NCI-H2196 (cell line): ENCODE measurements around the gene MUC15.

Experiments
- DNase-seq: peaks from one replicate; lab custom pipeline; 2025; ENCODE audit not compliant: unreplicated experiment; lab: John Stamatoyannopoulos, UW

The MUC15 gene

DNA sequence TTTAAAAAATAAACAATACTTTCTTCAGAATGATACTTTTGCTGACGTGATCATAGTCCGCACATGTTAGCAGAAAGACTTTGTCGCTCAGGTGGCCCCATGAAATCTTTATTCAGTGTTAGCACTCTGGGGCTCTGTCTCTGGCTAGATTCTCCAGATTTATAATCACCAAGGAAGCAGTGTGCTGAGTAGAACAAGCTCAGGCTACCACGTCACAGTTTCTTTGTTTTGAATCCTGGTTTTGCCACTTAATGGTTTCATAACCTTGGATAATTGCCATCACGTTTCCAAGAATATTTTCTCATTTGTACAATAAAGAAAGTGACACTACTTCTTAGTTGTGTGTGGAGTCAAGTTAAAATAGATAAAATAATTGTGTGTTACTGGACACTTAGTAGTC is 3.9 kb upstream of the MUC15 start:
- DNase-seq: no peak

DNA sequence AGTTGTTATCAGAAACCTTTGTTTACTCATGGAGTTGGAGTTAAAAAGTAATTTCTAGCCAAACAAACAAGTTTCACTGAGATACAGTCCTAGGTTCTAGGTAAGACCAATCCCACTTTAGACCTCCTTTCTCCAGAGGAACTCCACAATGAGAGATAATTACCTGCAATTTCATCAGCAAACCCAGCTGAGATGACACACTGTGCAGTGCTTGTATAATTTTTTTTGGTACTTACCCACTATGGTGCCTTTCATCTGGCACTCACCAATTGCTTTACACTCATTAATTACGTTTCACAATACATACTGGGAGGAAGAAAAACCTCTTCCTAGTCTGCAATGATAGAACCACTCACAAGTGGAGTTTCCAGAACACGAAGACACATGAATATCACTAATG is 1.8 kb upstream of the MUC15 start:
- no peak for DNase-seq

DNA sequence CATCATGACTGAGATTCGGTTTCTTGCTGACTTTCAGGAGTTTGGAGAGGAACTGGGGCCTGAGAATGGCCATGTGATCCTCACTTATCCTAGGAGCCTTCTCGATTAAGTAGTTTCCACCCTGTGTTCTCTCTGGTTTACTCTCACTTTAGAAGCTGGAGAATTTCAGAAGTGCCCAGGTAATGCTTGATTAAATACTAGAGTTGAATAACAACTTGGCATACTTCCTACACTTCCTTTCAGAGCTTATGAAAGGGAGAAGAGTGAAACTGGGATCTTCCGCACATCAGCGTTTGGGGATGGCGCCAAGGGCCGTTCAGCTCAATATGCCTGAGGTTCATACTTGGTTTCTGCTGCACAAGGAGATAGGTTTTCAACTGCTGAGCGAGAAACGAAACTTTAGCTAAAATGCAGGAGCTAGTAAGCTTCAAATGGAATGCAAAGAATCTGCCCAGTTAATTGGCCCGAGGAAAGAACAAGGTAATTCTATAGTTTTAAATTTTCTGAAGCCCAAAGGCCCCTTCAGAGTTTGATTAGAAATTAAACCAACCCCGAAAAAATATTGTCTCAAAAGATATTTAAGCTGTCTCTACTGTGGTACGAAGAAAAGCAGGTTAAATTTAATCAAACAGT is 823 bp upstream of the MUC15 start:
- DNase-seq: peak; percentile 3

DNA sequence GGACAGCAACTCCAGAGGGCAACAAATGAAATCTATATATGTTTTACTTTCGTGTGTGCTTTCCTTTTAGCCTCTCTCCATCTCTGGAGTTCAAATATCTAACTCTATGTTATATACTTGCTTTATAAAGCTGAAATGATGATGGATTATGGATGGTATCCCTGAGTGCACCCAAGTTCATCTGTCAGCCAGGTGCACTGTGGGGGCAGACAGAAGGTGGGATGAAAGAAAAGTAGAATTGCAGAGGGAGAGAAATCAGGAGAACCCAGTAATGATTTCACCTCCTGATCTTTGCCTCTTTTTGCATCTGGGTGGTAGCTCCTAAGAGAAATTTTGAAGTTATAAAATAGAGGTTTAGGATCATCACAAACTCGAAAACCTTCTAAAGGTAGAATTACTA is 2.4 kb downstream of the MUC15 start:
- DNase-seq: no peak

DNA sequence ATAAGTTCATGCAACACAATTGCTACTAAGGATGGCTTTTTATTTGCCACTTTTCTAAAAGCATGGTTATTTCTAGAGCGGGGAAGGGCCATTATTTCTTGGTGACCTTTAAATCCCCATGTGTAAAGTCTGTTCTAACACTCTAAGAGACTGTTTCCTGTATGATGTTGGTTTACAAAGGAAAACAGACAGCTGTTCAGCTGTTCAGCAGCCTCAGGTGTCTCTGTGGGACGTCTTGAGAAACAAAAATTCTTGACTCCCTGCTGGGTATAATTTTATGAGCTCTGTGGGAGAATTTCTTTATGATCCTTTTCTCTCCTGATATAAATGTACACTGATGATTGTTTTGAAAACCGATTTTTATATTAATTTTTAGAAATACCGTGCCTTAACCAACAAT is 13.9 kb downstream of the MUC15 start:
- no peak for DNase-seq

DNA sequence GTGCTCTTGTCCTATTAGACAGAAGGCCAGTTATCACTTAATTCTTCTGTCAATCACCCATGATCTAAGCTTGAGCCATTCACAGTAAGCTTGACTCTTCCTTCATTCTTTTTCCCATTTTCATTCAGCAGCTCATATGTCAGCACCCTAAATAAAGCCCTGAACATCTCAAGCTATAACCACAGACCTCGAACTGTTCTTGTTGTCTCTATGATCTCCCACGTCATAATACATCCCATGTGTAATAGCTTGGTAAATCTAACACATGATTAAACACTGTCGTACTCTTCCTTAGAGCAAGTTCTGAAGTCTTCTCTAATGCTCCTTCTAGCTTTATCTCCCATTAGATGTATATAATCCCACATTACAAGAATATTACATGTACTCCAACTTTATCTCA is 14.4 kb downstream of the MUC15 start:
- no peak for DNase-seq

DNA sequence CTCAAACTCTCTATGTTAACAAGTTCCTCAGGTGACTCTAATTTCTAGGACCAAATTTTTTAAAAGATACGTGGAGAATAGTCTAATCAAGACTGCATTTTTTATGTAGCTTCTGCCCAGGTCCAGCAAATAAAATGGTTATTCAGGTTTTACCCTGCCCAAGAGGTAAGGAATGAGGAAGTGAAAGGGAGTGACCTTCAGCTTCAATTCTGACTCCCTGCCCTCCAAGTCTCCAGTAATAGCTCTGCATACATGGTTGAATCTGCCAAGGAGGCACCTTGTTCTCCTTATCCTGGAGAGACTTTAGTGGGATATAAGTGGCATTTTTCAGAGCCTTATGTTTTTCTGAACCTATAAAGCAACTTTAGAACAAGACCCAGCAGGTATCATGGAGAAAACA is 15.5 kb downstream of the MUC15 start:
- DNase-seq: no peak

DNA sequence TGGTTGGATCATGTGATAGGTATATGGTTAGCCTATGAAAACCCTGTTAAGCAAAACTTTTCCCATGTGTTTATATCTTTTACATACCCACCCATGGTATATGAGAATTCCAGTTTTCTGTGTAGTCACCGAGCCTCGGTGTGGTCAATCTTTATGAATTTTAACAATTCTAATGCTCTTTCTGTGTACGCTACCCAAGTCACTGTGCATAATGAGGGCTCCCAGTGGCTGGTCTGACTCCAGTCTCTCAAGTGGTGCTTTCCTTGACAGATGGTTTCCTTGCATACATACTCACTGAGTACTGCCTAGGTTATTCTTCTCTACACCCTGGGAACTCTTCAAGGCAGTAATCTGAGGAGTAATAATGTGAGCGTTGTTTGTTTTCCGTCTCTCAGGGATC is 17.6 kb downstream of the MUC15 start:
- DNase-seq: no peak

DNA sequence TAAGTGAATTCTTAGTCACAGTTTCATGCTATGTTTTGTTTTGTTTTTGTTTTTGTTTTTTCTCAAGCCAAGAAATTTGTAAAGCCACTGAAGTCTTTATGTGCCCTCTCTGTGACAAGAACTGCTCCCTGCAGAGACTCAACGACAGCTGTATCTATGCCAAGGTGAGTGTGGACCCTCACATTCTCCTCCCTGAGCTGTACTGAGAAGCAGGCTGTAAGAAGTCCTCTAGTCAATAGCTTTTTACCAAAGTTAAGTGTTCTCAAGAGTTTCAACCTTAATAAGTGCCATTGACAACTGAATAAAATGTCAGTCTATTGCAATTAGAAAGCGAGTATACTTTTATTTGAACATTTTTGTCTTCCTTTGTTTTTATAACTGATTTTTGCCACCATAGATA is 18.9 kb downstream of the MUC15 start:
- DNase-seq: no peak

DNA sequence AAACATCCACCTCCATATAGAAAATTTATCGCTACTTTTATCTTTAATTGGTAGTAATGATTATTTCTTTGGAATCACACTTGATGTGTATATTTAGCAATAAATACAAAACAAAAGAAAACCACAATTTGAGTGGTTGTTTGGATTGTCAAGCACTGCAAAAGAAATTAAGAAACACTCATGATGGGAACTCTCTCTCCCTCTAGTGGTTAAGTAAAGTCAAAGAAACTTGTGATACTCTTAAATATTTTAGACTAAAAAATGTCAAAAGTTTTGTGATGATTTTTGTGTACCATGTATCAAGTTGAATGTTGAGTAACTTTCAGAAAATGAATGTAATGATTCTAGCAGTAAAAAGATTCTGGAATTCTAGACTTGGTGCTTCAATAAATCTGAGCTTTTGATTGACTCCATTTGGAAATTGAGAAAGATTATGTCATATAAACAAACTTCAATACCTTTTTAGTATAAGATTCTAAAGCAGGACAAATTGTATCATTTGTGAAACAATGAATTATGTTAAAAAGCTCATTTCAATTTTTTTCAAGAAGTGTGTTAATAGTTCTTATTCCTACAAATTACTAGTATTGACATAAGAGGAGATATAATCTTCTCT is 20.8 kb downstream of the MUC15 start:
- DNase-seq: no peak

DNA sequence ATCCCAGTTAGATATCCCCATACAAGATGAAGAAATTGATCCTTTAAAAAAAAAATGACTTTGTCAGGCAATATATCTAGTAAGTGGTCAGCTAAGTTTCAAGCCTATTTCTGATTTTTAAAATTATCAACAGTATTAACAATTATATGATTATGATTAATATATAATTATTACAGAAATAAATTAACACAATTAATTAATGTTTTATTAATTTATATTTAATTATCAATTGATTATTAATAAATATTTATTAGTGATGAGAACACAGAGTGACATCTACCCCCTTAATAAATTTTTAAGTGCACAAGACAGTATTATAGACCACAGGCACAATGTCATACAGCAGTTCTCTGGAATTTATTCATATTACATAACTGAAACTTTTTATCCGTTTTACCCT is 22.0 kb downstream of the MUC15 start:
- no peak for DNase-seq

DNA sequence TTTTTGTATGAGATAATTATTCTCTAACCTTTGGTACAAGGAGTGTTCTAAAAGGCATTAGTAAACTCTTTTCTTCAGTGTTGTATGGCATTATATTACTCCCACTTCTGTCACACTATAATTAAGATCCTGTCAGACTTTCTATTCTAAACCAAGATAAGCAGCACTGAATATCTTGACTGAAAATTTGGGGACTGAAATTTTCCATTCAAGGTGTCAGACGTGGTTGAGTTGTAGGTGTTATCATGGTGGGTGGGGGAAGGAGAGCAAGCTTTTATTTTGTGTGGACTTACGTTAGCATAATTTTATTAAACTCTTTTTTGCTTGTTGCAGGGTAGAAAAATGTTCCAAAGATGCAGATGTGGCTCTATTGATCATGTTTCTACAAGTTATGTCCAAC is 22.9 kb downstream of the MUC15 start:
- no peak for DNase-seq

DNA sequence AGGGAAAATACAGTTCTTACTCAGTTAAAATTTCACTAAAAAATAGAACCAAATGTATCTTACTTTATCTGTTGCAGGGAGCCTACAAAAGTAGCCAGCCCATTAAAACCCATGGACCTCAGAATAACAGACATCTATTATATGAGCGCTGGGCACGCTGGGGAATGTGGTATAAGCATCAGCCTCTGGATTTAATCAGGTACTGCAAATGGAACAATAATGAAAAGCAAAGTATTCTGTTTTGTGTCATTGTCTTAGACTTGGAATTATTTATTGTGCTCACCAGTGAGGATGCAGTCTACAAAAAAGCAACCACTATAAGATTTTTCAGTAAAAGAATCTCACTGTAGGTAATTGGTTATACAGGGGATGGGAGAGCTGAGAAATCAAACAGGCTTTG is 30.2 kb downstream of the MUC15 start:
- no peak for DNase-seq

DNA sequence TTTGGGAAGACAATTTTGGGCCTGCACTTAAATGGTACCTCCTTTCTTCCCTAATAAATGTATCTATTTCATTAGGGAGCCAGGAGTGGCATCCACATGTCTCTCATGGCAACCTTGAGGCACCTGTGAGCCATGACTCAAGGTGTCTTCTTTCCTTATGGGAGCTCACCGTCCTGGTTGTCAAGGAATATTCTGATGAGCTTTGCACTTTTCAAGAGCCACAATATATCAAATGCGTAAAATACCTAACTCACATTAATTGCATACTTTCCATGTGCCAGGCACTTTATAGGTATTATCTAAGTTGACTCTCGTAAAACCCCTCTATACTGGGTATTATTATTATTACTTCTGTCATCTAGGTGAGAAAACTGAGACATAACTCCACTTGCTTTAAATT is 32.5 kb downstream of the MUC15 start:
- no peak for DNase-seq

DNA sequence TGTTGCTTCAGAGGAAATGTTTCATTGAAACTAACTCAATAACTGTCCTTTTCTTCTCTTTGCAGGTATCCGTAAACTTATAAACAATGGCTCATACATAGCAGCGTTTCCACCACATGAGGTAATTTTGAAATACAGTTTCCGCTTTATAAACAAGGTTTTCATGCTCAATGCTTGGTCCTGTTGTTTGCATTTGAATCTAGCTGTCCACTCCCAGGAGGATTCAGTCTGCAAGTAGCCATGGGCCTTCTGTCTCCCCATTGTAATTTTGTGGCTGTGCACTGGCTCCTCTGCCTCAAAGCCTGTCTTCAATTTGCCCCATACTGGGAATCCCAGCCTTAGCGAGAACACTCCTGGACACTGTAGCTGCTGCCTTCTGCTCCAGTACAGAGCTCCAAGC is 34.7 kb downstream of the MUC15 start:
- DNase-seq: no peak

DNA sequence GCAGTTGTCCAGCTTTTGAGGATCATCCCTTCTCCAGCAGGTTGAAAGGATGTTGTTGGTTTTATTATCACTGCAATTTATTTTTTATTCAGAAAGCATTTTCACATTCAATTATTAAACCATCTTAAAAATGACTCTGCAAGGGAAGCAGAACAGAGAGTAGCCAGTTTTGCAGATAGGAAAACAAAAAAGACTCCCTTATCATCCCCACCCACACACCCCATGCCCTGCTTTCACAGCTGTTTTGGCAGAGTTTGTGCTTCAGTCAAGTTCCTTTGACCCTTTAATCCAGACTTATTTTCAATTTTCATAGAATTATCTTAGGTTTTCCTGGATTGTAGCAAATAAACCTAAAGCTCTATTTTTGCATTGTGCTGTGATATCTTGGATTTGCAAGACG is 44.4 kb downstream of the MUC15 start:
- DNase-seq: no peak

DNA sequence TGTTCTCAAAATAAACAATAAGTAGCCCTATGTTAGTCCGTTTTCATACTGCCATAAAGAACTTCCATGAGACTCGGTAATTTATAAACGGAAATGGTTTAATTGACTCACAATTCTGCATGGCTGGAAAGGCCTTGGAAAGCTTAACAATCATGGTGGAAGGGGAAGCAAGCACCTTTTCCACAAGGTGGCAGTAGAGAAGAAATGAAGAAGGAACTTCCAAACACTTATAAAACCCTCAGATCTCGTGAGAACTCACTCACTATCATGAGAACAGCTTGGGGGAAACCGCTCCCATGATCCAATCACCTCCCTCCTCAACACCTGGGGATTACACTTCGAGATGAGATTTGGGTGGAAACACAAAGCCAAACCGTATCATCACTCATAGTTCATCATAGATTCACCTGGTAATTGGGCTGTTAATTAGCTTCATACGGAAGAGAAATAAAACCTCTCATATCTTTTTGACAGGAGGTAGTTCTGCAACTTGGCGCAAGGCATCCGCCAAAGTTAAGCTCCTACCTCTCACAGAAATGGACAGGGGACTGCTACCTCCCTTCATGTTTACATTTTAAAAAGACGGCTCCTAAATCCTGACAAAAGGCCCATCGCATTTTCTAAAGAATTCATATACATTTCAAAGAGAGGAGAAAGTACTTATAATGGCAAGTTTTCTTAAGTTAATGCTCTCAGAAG is 49.0 kb downstream of the MUC15 start:
- peak; percentile 3 for DNase-seq

DNA sequence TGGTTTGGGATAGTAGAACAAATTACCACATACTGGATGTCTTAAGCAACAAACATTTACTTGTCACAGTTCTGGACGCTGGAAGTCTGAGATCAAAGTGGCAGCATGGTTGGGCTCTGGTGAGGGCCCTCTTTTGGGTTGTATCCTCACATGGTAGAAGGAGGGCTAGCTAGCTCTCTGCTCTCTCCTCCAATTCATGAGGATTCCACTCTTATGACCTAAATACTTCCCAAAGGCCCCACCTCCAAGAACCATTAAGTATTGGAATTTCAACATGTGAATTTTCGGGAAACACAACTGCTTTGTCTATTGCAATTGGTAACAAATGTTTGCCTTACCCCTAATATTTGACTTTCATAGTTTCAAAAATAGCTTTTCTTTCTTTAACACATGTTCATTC is 52.6 kb downstream of the MUC15 start:
- no peak for DNase-seq

DNA sequence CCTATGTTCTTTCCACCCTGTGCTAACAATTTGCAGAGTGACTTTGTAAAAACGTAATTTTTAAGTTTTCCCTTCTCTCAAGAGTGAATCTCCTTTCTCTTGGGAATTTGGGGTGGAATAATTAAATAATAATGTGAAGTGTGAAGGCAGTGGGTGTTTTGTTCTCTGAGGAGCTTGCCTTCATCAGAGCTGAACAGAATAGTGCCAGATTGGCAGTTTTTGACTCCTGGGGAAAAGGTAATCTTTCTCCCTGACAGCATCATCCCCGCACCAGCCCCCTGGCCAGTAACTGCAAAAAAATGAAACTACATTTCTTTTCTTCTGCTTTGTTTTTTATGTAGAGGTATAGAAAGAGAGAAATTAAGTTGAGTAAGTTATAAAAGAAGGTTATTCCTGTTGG is 59.9 kb downstream of the MUC15 start:
- DNase-seq: no peak

DNA sequence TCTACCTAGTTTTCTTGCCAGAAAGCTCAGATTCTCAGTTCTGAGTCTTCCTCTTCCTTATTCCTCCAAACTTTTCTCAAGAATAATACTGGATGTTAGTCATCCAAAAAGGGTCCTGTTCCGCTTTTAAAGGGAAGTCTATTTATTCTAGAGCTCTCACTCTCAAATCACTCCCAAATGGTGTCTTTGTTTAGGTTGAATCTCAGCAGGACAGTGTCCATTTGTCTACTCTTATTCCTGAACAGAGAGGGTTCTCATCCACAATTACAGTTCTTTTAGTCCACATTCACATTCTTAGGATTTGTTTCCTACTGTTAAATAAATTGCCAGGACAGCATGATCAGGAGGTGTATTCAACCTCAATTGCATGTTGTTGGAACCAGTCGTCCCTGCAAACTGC is 61.3 kb downstream of the MUC15 start:
- DNase-seq: no peak

DNA sequence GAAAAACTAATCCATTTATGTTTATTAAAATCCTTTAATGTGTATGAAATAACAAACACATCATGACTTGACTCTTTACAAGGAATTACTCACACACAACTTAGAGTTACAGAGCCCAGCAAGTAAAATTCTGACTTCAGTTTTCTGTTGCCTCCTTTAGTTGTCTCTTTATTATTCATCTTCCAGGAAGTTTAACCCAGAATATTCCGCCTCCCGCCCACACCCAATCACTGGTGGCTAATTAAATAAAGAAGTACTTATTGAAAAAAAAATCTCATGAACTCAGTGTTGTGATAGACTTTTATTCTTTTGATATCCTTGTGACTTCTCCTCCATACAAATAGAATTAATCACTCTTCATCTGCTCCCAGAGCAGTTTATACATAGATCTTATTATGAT is 61.9 kb downstream of the MUC15 start:
- no peak for DNase-seq
